ENCODE data around the gene THUMPD1.

DNA sequence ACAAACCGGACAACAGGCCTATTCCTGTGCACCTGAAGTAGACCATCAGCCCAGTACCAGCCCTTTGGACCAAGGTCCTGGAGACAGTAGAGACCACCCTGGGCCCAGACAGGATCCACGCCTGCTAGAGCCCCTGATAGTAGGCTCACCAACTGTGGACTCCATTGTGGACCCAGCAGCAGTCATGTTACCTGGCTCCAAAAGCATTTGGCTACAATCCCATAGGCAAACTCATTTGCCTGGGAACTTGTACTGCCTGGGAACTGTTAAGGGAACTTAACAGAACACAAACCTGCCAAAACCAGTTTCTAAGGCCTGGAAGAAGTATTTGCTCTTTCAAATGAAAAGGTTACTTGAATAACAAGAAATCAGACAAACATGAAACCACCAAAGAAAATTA, 34.2 kb downstream of the THUMPD1 start:
- TF ChIP-seq, protein P1, sequence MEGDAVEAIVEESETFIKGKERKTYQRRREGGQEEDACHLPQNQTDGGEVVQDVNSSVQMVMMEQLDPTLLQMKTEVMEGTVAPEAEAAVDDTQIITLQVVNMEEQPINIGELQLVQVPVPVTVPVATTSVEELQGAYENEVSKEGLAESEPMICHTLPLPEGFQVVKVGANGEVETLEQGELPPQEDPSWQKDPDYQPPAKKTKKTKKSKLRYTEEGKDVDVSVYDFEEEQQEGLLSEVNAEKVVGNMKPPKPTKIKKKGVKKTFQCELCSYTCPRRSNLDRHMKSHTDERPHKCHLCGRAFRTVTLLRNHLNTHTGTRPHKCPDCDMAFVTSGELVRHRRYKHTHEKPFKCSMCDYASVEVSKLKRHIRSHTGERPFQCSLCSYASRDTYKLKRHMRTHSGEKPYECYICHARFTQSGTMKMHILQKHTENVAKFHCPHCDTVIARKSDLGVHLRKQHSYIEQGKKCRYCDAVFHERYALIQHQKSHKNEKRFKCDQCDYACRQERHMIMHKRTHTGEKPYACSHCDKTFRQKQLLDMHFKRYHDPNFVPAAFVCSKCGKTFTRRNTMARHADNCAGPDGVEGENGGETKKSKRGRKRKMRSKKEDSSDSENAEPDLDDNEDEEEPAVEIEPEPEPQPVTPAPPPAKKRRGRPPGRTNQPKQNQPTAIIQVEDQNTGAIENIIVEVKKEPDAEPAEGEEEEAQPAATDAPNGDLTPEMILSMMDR (IDR thresholded peaks at IDR 0.05) = no peak
- TF ChIP-seq POLR2A (IDR thresholded peaks at IDR 0.05; ENCODE audit: low read depth) = no peak
- TF ChIP-seq POLR2AphosphoS5 (IDR thresholded peaks at IDR 0.05) = no peak
- TF ChIP-seq EP300 (IDR thresholded peaks at IDR 0.05) = no peak
